ENCODE data around the gene FAM53A. TPM values are rescaled to one million over a fixed set of nuclear protein-coding genes. Genes with fewer than 3 reads are reported as not detected.

The FAM53A gene, protein sequence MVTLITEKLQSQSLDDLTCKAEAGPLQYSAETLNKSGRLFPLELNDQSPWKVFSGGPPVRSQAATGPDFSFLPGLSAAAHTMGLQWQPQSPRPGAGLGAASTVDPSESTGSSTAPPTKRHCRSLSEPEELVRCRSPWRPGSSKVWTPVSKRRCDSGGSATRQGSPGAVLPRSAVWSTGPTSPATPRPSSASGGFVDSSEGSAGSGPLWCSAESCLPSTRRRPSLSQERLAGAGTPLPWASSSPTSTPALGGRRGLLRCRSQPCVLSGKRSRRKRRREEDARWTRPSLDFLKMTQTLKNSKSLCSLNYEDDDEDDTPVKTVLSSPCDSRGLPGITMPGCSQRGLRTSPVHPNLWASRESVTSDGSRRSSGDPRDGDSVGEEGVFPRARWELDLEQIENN
- total RNA-seq (2014; rRNA removed; shearing (Covaris generic)) = 1.3 and 2.1 TPM in 2 replicates
- polyA plus RNA-seq (2014; cell fraction: nucleus; rRNA removed) = 6.7 and 10.1 TPM in 2 replicates

DNA sequence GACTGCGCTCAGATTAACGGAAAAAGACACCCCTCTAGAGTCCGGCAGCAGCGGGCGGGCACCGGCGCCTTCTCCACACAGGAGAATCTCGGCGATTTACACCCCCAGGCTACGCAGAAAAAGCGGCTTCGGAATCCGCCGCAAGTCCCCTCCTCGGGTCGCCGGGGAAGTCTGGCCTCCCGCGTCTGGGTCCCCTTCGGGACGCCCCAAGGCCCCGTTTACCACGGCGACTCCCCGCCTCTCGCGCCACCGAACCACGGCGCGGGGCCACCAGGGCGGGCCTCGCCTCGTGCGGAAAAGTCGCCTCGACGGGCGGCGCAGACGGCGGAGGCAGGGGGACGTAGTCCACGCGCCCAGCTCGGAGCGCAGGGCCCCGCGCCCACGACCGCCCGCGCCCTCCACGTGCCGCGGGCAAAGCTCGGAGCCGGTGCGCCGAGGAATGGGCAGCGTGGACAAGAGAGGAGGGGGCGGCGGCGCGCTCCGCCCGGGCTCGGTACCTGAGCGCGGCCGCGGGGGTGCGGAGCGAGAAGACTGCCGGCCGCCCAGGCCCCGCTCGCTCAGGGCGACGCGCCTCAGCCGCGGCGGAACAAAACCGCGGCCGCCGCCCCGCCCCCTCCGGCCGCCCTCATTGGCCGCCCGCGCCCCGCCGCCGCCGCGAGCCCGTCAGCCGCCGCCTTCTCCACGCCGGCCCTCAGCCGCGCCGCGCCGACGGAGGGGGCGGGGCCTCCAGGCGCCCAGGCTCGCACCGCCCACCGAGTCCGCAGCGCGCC is at the start of gene FAM53A:
Gene FAM53A, minus strand, starts transcription at position 578 of the 770 bp plus-strand sequence. CDS start 15,572 bp downstream, outside the sequence.
- peak; percentile 85 for DNase-seq (ENCODE audit: extremely low read depth, low read depth)

GRCh38 chr4:1732911-1733310 is 48.8 kb upstream of the FAM53A start:
- DNase-seq (ENCODE audit: extremely low read depth, low read depth) = no peak

DNA sequence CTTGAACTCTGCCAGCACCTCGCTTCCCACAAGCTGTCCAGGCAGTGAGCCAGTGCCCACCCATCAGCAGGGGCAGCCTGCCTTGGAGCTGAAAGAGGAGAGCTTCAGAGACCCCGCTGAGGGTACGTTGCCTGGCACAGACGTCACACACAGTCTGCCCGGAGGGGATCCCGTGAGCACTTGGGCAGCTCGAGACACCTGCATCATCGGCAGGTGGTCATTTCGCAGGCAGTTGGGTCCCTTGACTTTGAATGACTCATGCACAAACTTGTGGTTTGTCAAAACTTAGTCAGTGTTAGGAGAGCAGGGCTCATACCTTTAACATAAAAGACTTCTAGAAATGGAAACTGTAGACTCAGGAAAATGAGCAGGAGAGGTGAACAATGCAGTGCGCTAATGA is 47.1 kb upstream of the FAM53A start:
- no peak for DNase-seq (ENCODE audit: extremely low read depth, low read depth)

DNA sequence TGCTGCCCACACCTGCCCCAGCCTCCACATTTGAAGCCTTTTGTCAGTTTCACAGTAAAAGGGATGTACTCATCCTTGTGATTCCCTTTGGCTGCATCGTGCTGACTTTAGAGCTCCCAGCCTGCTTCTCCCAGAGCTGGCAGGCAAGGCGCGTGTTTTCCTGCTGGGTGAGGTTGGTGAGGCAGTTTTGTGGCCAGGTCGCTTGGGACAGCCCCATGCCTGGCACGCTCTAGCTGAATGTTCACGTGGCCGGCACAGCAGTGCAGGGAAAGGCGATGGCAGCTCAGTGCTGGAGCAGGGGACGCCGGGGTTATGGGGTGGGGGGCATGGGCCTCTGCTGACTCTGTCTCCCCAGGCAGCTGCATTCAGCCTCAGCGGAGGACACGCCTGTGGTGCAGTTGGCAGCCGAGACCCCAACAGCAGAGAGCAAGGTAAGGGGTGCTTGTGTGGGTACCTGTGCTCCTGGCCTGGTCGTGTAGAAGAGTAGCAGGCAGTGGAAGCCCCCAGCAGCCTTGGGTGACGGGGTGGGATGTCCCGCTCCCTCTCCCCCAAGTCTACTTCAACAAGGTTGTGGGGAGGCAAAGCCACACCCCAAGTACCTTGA is 46.5 kb upstream of the FAM53A start:
- no peak for DNase-seq (ENCODE audit: extremely low read depth, low read depth)

- no peak for DNase-seq (ENCODE audit: extremely low read depth, low read depth)
These were observed 44.2 kb upstream of the FAM53A start for GRCh38 chr4:1728061-1728980.

DNA sequence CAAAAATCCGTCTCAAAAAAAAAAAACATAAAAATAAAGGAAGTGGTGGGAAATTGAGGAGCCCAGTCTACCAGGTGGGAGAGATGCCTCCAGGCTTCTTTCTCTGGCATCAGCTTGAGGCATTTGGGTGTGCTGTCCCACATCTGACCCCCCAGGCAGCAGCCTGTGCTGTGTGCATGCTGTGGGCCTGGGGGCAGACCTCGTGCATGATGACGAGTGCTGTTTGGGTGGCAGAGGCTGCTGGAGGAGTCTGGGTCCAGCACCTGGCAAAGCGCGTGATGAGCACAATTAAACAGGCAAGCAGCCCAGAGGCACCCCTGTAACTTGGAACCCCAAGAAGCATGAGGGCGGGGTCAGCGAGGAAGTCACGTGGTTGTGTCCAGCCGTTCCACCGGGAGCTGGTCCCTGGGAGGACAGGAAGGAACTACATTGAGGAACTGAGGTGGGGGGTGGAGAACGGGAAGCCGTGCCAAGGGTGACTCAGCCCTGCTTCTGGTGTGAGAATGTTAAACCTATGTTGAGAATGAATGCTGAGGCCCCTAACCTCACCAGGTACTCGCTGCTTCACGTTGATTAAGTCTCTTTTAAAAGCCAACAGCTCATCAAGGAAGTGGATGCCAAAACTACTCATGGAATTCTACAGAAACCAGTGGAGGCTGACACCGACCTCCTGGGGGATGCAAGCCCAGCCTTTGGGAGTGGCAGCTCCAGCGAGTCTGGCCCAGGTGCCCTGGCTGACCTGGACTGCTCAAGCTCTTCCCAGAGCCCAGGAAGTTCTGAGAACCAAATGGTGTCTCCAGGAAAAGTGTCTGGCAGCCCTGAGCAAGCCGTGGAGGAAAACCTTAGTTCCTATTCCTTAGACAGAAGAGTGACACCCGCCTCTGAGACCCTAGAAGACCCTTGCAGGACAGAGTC is 43.3 kb upstream of the FAM53A start:
- DNase-seq (ENCODE audit: extremely low read depth, low read depth) = peak; percentile 74

GRCh38 chr4:1726146-1726934 is 42.2 kb upstream of the FAM53A start:
- DNase-seq (ENCODE audit: extremely low read depth, low read depth) = peak; percentile 84

GRCh38 chr4:1725521-1725920 is 41.4 kb upstream of the FAM53A start:
- DNase-seq (ENCODE audit: extremely low read depth, low read depth) = no peak

GRCh38 chr4:1723131-1723801 is 39.2 kb upstream of the FAM53A start:
- DNase-seq (ENCODE audit: extremely low read depth, low read depth) = no peak

GRCh38 chr4:1722551-1723118 is 38.5 kb upstream of the FAM53A start:
- DNase-seq (ENCODE audit: extremely low read depth, low read depth) = no peak

DNA sequence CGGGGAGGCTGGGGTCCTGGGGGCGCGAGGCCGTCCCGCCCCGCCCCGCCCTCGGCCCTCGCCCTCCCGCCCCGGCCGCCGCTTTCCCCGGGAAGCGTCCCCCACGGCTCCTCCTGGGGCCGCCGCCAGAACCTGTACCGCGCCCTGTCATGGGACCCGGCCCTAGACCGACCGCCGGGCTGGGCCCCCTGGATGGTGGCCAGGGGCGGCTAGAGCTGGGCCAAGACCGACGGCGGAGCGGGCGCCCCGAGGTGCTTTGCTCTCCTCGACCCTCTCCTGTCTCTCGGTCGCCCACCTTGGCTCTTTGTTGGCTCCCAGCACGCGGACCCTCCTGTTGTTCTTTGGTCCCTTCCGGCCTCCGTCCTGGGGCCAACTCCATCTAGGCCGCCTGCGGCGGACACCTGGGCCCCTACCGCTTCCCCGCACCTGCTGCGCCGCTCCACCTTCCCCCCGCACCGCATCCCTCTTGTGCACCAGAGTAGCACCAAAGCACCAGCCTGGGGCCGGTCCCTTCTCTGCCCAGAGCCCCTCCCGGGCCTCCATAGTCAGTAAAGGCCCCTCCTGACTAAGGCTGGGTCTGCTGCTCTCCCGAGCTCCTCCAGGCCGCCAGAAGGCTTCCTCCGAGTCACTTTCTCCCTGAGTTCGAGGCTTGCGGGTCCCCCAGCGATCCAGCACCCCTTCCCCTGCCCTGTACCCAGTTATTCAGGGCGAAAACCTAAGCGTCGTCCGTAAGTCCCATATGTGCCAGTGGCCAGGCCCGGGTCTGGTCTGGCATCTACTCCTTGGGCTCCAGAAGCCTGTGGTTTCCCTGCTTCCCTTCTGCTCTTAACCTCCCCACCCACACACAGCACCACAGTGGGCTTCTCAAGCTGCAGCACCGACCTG is 37.8 kb upstream of the FAM53A start:
- no peak for DNase-seq (ENCODE audit: extremely low read depth, low read depth)

- DNase-seq (ENCODE audit: extremely low read depth, low read depth) = peak; percentile 81
These were observed 37.0 kb upstream of the FAM53A start, which contains the start of the genes TACC3 and TMEM129 for GRCh38 chr4:1721003-1721665. Gene TACC3 (plus strand): TSS chr4:1721521. CDS start chr4:1723422, 1,901 bp downstream. Gene TMEM129 (minus strand): TSS chr4:1721323. CDS start chr4:1720837, 486 bp downstream.

- no peak for DNase-seq (ENCODE audit: extremely low read depth, low read depth)
These were observed 36.3 kb upstream of the FAM53A start for GRCh38 chr4:1720163-1720983.

GRCh38 chr4:1718095-1718850 is 34.2 kb upstream of the FAM53A start:
- DNase-seq (ENCODE audit: extremely low read depth, low read depth) = no peak
